ENCODE results near the gene TBCD. TPM values are rescaled to one million over a fixed set of nuclear protein-coding genes. Genes with fewer than 3 reads are reported as not detected.

Gene TBCD
- total and polyA plus RNA-seq, 4 donors, result 56.3 to 140 (median 92.8) TPM

GRCh38 chr17:82787081-82787848, 35.4 kb downstream of the TBCD start:
- peak in 1 of 6 donors; percentile 64 for DNase-seq (ENCODE audit: low read depth in 4 of 6, low spot score in 6 of 6)
- Histone ChIP-seq H3K4me1 (ENCODE audit: control insufficient read depth, insufficient read depth, low read length) (peaks cover 19% of the 10 kb centered on the region), H3K27ac (ENCODE audit: low read depth, low read length) (no peak overlapping the region), H3K4me3 (ENCODE audit: low read depth, low read length) (no peak overlapping the region), H3K36me3 (ENCODE audit: control insufficient read depth, insufficient read depth, low read length) (peaks cover 81% of the 10 kb centered on the region), H3K9me3 (ENCODE audit: control insufficient read depth, insufficient read depth, low read length) (no peaks in the 10 kb centered on the region), H3K27me3 (ENCODE audit: control insufficient read depth, insufficient read depth, low read length) (no peaks in the 10 kb centered on the region)
- WGBS (ENCODE audit: insufficient coverage), result 48% methylated on average over 22 of the region's 27 CpGs

- 65% methylated on average over 2 of the region's 18 CpGs for WGBS (ENCODE audit: insufficient coverage)
- Histone ChIP-seq H3K27me3 (ENCODE audit: control insufficient read depth, insufficient read depth, low read length) (no peaks in the 10 kb centered on the region), H3K9me3 (ENCODE audit: control insufficient read depth, insufficient read depth, low read length) (no peaks in the 10 kb centered on the region), H3K36me3 (ENCODE audit: control insufficient read depth, insufficient read depth, low read length) (peaks cover 74% of the 10 kb centered on the region), H3K4me3 (ENCODE audit: low read depth, low read length) (no peak overlapping the region), H3K4me1 (ENCODE audit: control insufficient read depth, insufficient read depth, low read length) (peaks cover 20% of the 10 kb centered on the region), H3K27ac (ENCODE audit: low read depth, low read length) (no peak overlapping the region)
- DNase-seq (ENCODE audit: low read depth in 4 of 6, low spot score in 6 of 6), result no peak
Measured at GRCh38 chr17:82788206-82789001, 36.5 kb downstream of the TBCD start.

GRCh38 chr17:82789051-82789592, 37.3 kb downstream of the TBCD start:
- Histone ChIP-seq H3K36me3 (ENCODE audit: control insufficient read depth, insufficient read depth, low read length) (peaks cover 72% of the 10 kb centered on the region), H3K27me3 (ENCODE audit: control insufficient read depth, insufficient read depth, low read length) (no peaks in the 10 kb centered on the region), H3K4me1 (ENCODE audit: control insufficient read depth, insufficient read depth, low read length) (peaks cover 28% of the 10 kb centered on the region), H3K4me3 (ENCODE audit: low read depth, low read length) (no peak overlapping the region), H3K9me3 (ENCODE audit: control insufficient read depth, insufficient read depth, low read length) (no peaks in the 10 kb centered on the region), H3K27ac (ENCODE audit: low read depth, low read length) (no peak overlapping the region)
- DNase-seq (ENCODE audit: low read depth in 4 of 6, low spot score in 6 of 6), result no peak
- WGBS (ENCODE audit: insufficient coverage), result 91% methylated on average over 16 of the region's 19 CpGs

GRCh38 chr17:82789806-82790205, 37.9 kb downstream of the TBCD start:
- Histone ChIP-seq H3K27me3 (ENCODE audit: control insufficient read depth, insufficient read depth, low read length) (no peaks in the 10 kb centered on the region), H3K27ac (ENCODE audit: low read depth, low read length) (no peak overlapping the region), H3K9me3 (ENCODE audit: control insufficient read depth, insufficient read depth, low read length) (no peaks in the 10 kb centered on the region), H3K4me1 (ENCODE audit: control insufficient read depth, insufficient read depth, low read length) (peaks cover 34% of the 10 kb centered on the region), H3K4me3 (ENCODE audit: low read depth, low read length) (no peak overlapping the region), H3K36me3 (ENCODE audit: control insufficient read depth, insufficient read depth, low read length) (peaks cover 66% of the 10 kb centered on the region)
- WGBS (ENCODE audit: insufficient coverage), result 98% methylated on average over 18 of the region's 18 CpGs
- no peak for DNase-seq (ENCODE audit: low read depth in 4 of 6, low spot score in 6 of 6)

- H3K36me3 ChIP-seq (ENCODE audit: control insufficient read depth, insufficient read depth, low read length), result peaks cover 62% of the 10 kb centered on the region
- no peak overlapping the region for H3K27ac ChIP-seq (ENCODE audit: low read depth, low read length)
- H3K4me1 ChIP-seq (ENCODE audit: control insufficient read depth, insufficient read depth, low read length), result peaks cover 40% of the 10 kb centered on the region
- no peaks in the 10 kb centered on the region for H3K9me3 ChIP-seq (ENCODE audit: control insufficient read depth, insufficient read depth, low read length)
- H3K27me3 ChIP-seq (ENCODE audit: control insufficient read depth, insufficient read depth, low read length), result no peaks in the 10 kb centered on the region
- no peak for DNase-seq (ENCODE audit: low read depth in 4 of 6, low spot score in 6 of 6)
- no peak overlapping the region for H3K4me3 ChIP-seq (ENCODE audit: low read depth, low read length)
- WGBS (ENCODE audit: insufficient coverage), result 95% methylated on average over 13 of the region's 13 CpGs
Measured at GRCh38 chr17:82790391-82790790, 38.5 kb downstream of the TBCD start.

- Histone ChIP-seq H3K36me3 (ENCODE audit: control insufficient read depth, insufficient read depth, low read length) (peaks cover 60% of the 10 kb centered on the region), H3K27ac (ENCODE audit: low read depth, low read length) (no peak overlapping the region), H3K4me1 (ENCODE audit: control insufficient read depth, insufficient read depth, low read length) (peaks cover 39% of the 10 kb centered on the region), H3K9me3 (ENCODE audit: control insufficient read depth, insufficient read depth, low read length) (no peaks in the 10 kb centered on the region), H3K27me3 (ENCODE audit: control insufficient read depth, insufficient read depth, low read length) (no peaks in the 10 kb centered on the region), H3K4me3 (ENCODE audit: low read depth, low read length) (no peak overlapping the region)
- 93% methylated on average over 12 of the region's 12 CpGs for WGBS (ENCODE audit: insufficient coverage)
- no peak for DNase-seq (ENCODE audit: low read depth in 4 of 6, low spot score in 6 of 6)
Measured at GRCh38 chr17:82791532-82791931, 39.7 kb downstream of the TBCD start.

GRCh38 chr17:82793974-82794630, 42.2 kb downstream of the TBCD start:
- Histone ChIP-seq H3K27ac (ENCODE audit: low read depth, low read length) (no peak overlapping the region), H3K27me3 (ENCODE audit: control insufficient read depth, insufficient read depth, low read length) (no peaks in the 10 kb centered on the region), H3K36me3 (ENCODE audit: control insufficient read depth, insufficient read depth, low read length) (peaks cover 54% of the 10 kb centered on the region), H3K4me1 (ENCODE audit: control insufficient read depth, insufficient read depth, low read length) (peaks cover 27% of the 10 kb centered on the region), H3K9me3 (ENCODE audit: control insufficient read depth, insufficient read depth, low read length) (no peaks in the 10 kb centered on the region), H3K4me3 (ENCODE audit: low read depth, low read length) (no peak overlapping the region)
- peak in 2 of 6 donors; percentile 72 to 73 for DNase-seq (ENCODE audit: low read depth in 4 of 6, low spot score in 6 of 6)
- 52% methylated on average over 15 of the region's 15 CpGs for whole genome bisulfite sequencing (ENCODE audit: insufficient coverage)

GRCh38 chr17:82794781-82795482, 43.1 kb downstream of the TBCD start:
- DNase-seq (ENCODE audit: low read depth in 4 of 6, low spot score in 6 of 6), result peak in 2 of 6 donors; percentile 30 to 35
- H3K27me3 ChIP-seq (ENCODE audit: control insufficient read depth, insufficient read depth, low read length), result no peaks in the 10 kb centered on the region
- 65% methylated on average over 17 of the region's 18 CpGs for WGBS (ENCODE audit: insufficient coverage)
- H3K36me3 ChIP-seq (ENCODE audit: control insufficient read depth, insufficient read depth, low read length), result peaks cover 53% of the 10 kb centered on the region
- H3K4me3 ChIP-seq (ENCODE audit: low read depth, low read length), result no peak overlapping the region
- H3K27ac ChIP-seq (ENCODE audit: low read depth, low read length), result peak overlapping the region; percentile 25
- no peaks in the 10 kb centered on the region for H3K9me3 ChIP-seq (ENCODE audit: control insufficient read depth, insufficient read depth, low read length)
- H3K4me1 ChIP-seq (ENCODE audit: control insufficient read depth, insufficient read depth, low read length), result peaks cover 27% of the 10 kb centered on the region

- Histone ChIP-seq H3K9me3 (ENCODE audit: control insufficient read depth, insufficient read depth, low read length) (no peaks in the 10 kb centered on the region), H3K4me1 (ENCODE audit: control insufficient read depth, insufficient read depth, low read length) (peaks cover 27% of the 10 kb centered on the region), H3K4me3 (ENCODE audit: low read depth, low read length) (no peak overlapping the region), H3K27me3 (ENCODE audit: control insufficient read depth, insufficient read depth, low read length) (no peaks in the 10 kb centered on the region), H3K36me3 (ENCODE audit: control insufficient read depth, insufficient read depth, low read length) (peaks cover 53% of the 10 kb centered on the region), H3K27ac (ENCODE audit: low read depth, low read length) (no peak overlapping the region)
- WGBS (ENCODE audit: insufficient coverage), result 97% methylated on average over 14 of the region's 14 CpGs
- DNase-seq (ENCODE audit: low read depth in 4 of 6, low spot score in 6 of 6), result no peak
Measured at GRCh38 chr17:82795615-82796014, 43.8 kb downstream of the TBCD start.
